Measurements from ENCODE around the gene XYLT1.

The XYLT1 gene

DNA sequence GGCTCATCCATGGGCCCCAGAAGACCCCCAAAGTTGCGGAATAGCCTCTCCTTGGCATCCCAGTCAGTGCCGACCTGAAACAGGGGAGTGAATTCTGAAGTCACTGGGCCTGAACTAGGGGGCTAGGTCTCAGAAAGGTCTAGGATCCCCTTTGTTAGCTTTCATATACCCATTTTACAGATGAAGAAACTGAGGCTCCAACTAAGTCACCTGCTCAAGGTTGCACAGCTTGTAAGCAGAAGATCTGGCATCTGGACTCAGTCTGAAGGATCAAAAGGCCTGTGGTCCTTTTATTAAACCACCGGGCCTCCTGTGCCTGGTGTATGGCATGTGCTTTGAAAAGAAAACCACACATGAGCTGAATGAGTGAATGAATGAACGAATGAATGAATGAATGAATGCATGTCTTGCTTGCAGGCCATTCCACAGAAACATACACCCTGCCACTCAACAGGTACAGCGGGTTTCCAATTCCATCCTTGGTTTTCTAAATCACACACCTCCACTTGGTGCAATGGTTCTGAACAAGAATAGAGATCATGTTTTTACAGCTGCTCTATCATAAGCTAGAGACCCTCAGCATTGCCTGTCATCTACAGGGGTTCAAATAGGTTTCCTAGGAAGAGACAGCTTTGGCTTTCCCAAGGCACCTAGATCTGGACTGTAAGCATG is 352.7 kb downstream of the XYLT1 start:
- DNase-seq (ENCODE audit: low read depth): no peak

DNA sequence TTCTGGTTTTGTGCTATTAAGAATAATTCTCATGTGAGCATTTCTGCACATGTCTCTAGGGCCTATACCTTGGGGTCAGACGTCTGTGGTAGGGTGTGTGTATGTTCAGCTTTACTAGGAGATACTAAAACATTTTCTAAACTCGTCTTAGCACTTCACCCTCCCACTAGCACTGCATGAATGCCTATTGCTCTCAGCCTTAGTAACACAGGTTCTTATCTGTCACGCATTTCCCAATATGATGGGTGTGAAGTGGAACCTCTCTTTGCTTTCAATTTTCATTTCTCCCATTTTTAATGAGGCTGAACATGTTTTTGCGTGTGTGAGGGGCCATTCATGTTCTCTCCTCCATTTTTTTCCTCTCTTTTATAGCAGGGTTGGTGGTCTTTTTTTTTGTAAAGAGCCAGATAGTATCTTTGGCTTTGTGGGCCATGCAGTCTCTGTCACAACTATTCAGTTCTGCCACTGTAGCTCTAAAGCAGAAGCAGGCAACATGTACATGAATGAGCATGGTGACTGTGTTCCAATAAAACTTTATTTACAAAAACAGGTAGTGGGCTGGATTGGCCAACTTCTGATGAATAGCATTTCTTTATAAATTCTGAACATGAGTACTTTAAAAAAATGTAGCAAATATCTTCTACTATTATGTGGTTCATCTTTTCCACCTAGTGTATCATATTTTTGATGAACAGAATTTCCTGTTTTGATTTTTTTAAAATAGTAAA is 354.0 kb downstream of the XYLT1 start:
- no peak overlapping the region for H3K4me3 ChIP-seq (ENCODE audit: low read length)
- TF ChIP-seq, protein P1, sequence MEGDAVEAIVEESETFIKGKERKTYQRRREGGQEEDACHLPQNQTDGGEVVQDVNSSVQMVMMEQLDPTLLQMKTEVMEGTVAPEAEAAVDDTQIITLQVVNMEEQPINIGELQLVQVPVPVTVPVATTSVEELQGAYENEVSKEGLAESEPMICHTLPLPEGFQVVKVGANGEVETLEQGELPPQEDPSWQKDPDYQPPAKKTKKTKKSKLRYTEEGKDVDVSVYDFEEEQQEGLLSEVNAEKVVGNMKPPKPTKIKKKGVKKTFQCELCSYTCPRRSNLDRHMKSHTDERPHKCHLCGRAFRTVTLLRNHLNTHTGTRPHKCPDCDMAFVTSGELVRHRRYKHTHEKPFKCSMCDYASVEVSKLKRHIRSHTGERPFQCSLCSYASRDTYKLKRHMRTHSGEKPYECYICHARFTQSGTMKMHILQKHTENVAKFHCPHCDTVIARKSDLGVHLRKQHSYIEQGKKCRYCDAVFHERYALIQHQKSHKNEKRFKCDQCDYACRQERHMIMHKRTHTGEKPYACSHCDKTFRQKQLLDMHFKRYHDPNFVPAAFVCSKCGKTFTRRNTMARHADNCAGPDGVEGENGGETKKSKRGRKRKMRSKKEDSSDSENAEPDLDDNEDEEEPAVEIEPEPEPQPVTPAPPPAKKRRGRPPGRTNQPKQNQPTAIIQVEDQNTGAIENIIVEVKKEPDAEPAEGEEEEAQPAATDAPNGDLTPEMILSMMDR (conservative IDR thresholded peaks at IDR 0.05; ENCODE audit: low read length): no peak
- no peak for DNase-seq (ENCODE audit: low read depth)

More for the DNA sequence above, 352.7 kb downstream of the XYLT1 start:
- no peak overlapping the region for H3K4me3 ChIP-seq (ENCODE audit: low read length)
- TF ChIP-seq, protein P1 (conservative IDR thresholded peaks at IDR 0.05; ENCODE audit: low read length): no peak

DNA sequence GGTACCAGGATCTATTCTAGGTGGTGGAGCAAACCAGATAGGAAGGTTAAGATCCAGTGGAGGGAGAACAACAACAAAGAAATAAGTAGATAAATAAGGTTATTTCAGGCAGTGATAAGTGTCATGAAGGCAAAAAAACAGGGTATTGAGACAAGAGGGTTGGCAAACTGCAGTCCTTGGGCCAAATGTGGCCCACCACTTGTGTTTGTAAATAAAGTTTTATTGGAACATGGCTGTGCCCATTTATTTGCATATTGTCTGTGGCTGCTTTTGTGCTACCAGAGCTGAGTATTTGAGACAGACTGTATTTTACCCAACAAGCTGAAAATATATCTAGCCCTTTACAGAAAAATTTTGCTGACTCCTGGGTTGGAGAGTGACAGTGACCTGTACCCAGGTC is 361.3 kb downstream of the XYLT1 start:
- no peak for DNase-seq (ENCODE audit: low read depth)
- TF ChIP-seq, protein P1 (conservative IDR thresholded peaks at IDR 0.05; ENCODE audit: low read length): no peak
- H3K4me3 ChIP-seq (ENCODE audit: low read length): no peak overlapping the region

DNA sequence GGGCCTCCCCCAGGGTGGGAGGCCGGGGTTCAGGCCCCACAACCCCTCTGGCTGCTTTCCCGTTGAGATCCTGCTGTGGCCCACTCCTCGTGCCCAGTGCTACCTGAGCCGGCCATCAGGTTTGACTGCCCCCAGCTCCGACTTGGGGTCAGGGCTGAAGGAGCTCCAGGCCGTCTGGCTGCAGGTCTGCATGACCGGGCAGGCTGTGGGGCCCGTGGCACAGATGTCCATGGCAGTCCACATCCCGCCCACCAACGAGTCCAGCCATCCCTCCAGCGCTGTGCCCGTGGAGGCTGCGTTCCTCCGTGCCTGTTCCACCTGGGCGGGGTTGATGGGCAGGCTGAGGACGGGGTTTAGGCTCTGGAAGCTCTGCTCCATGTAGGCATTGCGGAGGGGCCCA is 362.2 kb downstream of the XYLT1 start:
- no peak for DNase-seq (ENCODE audit: low read depth)

DNA sequence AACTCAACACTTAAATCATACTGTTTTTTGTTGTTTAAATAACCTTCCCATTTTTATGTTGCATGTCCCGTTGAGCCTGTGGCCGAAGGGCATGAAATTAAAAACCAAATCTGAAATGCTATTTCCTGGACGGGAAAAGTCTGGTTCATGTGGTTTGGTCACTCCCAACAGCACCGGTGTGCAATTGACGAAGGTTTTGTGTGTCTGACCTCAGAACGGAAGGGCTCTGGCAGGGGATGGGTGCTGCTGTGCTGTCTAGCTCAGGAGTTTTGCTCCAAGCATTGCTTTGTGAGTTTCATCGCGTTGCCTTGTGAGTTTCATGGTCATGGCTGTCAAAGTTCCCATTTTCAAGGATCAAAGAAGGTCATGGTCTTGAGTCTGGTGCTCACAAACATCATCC is 363.3 kb downstream of the XYLT1 start:
- no peak for DNase-seq (ENCODE audit: low read depth)
- H3K4me3 ChIP-seq (ENCODE audit: low read length): no peak overlapping the region
- TF ChIP-seq, protein P1 (conservative IDR thresholded peaks at IDR 0.05; ENCODE audit: low read length): no peak

More for the DNA sequence above, 362.2 kb downstream of the XYLT1 start:
- H3K4me3 ChIP-seq (ENCODE audit: low read length): no peak overlapping the region
- TF ChIP-seq, protein P1 (conservative IDR thresholded peaks at IDR 0.05; ENCODE audit: low read length): no peak

DNA sequence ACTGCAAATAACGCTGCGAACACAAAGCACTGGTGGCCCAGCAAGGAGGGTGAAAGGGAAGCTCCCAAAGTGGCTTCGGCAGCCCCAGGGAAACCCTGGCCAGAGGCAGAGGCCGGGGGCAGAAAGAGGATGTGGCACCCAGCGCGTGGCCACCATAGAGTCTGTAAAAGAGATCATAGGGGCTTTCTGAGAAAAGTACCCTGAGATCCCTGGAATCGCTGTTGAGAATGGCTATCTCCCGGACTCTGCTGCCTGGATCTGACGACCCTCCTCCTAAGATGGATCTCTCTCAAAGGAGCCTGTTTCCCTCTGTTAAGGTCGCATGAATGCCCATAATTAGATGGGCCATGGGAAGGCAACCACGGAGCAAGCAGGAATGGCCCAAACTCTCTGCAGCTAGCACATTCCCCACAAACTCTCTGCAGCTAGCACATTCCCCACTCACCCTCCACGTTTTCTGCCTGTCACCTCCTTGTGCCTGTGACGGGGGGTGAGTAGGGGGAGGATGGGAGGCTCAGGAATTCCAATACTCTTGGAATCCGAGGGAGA is 364.4 kb downstream of the XYLT1 start:
- TF ChIP-seq, protein P1 (conservative IDR thresholded peaks at IDR 0.05; ENCODE audit: low read length): no peak
- H3K4me3 ChIP-seq (ENCODE audit: low read length): no peak overlapping the region
- DNase-seq (ENCODE audit: low read depth): no peak
